GM12878 (cell line): ENCODE measurements around the gene TGM5.

Experiments used
- CTCF ChIP-seq, 3 experiments: IDR thresholded peaks in 2 of 3; conservative IDR thresholded peaks in 1 of 3; 2 replicates each; pipeline ENCODE4 v1.5.1; 2011; ENCODE audit warnings: low read depth in 3 of 3, low read length in 3 of 3, mild to moderate bottlenecking in 3 of 3, control low read depth in 2 of 3, moderate library complexity in 2 of 3, inconsistent platforms in 1 of 3, mixed read lengths in 1 of 3; ENCODE audit not compliant: control insufficient read depth in 2 of 3, insufficient read depth in 1 of 3; ENCODE audit errors: extremely low read depth in 1 of 3
- FOS ChIP-seq: IDR thresholded peaks from 3 replicates; pipeline ENCODE4 v1.6.1; 2011; ENCODE audit warnings: borderline replicate concordance; ENCODE audit not compliant: insufficient read length; ENCODE audit errors: extremely low read depth
- GABPA ChIP-seq: IDR thresholded peaks from 2 replicates; pipeline ENCODE4 v1.6.1; 2014; ENCODE audit warnings: antibody characterized with exemption, low read depth, mild to moderate bottlenecking, inconsistent platforms
- MAX ChIP-seq: IDR thresholded peaks from 2 replicates; pipeline ENCODE4 v1.6.1; 2012; ENCODE audit warnings: low read depth, low read length, improper control_type of control experiment
- MXI1 ChIP-seq: fragments of 150-350 bp; IDR thresholded peaks from 2 replicates; pipeline ENCODE4 v1.6.1; 2011; ENCODE audit warnings: low read depth, mild to moderate bottlenecking, inconsistent platforms, low read length, improper control_type of control experiment
- MYC ChIP-seq: IDR thresholded peaks from 2 replicates; pipeline ENCODE4 v1.6.1; 2011; ENCODE audit warnings: mild to moderate bottlenecking, low read length, moderate library complexity, inconsistent platforms; ENCODE audit not compliant: insufficient read depth, insufficient replicate concordance, insufficient read length, severe bottlenecking
- NFXL1 ChIP-seq: fragments of 450-650 bp; IDR thresholded peaks from 2 replicates; pipeline ENCODE4 v1.6.1; 2017; ENCODE audit warnings: antibody characterized with exemption, mild to moderate bottlenecking, borderline replicate concordance
- POU2F2 ChIP-seq: IDR thresholded peaks from 3 replicates; pipeline ENCODE4 v1.6.1; 2011; ENCODE audit warnings: low read depth, mild to moderate bottlenecking, low read length, borderline replicate concordance
- RB1 ChIP-seq: fragments of 450-650 bp; formaldehyde crosslinking; IDR thresholded peaks from 2 replicates; pipeline ENCODE4 v1.6.1; 2017; ENCODE audit warnings: mild to moderate bottlenecking, borderline replicate concordance
- TAF1 ChIP-seq: IDR thresholded peaks from 2 replicates; pipeline ENCODE4 v1.6.1; 2011; ENCODE audit warnings: mild to moderate bottlenecking, low read depth, low read length, borderline replicate concordance
- TARDBP ChIP-seq: IDR thresholded peaks from 2 replicates; pipeline ENCODE4 v1.6.1; 2016; ENCODE audit warnings: borderline replicate concordance
- ZBTB33 ChIP-seq: fragments of 450-650 bp; IDR thresholded peaks from 2 replicates; pipeline ENCODE4 v1.6.1; 2017; ENCODE audit warnings: mild to moderate bottlenecking
- ZNF274 ChIP-seq: IDR thresholded peaks from one replicate; pipeline ENCODE4 v1.8.0; 2011; ENCODE audit not compliant: insufficient read length, insufficient read depth

- TF ChIP-seq TARDBP (no peak), RB1 (no peak), MAX (no peak), TAF1 (no peak), ZNF274 (no peak), CTCF (IDR thresholded peaks at IDR 0.05 in 2 of 3, conservative IDR thresholded peaks at IDR 0.05 in 1 of 3; ENCODE audit: control insufficient read depth in 2 of 3, extremely low read depth in 1 of 3, insufficient read depth in 1 of 3, low read depth in 3 of 3, low read length in 3 of 3) (no peak), POU2F2 (no peak), ZBTB33 (no peak), FOS (no peak), NFXL1 (no peak), MYC (no peak), GABPA (no peak), MXI1 (no peak)
Observed at GRCh38 chr15:43198992-43199391, 67.7 kb downstream of the TGM5 start.
